Measurements from ENCODE around the gene GOT1.

Gene GOT1

GRCh38 chr10:99360934-99361333, 69.5 kb downstream of the GOT1 start:
- no peak for DNase-seq (ENCODE audit: low read depth in 1 of 2, low spot score in 1 of 2)

- DNase-seq (ENCODE audit: low read depth in 1 of 2, low spot score in 1 of 2): no peak
These were observed 72.3 kb downstream of the GOT1 start for GRCh38 chr10:99358101-99358500.

- DNase-seq (ENCODE audit: low read depth in 1 of 2, low spot score in 1 of 2): no peak
These were observed 72.7 kb downstream of the GOT1 start for GRCh38 chr10:99357691-99358090.

- no peak for DNase-seq (ENCODE audit: low read depth in 1 of 2, low spot score in 1 of 2)
These were observed 77.2 kb downstream of the GOT1 start for GRCh38 chr10:99353182-99353581.

- no peak for DNase-seq (ENCODE audit: low read depth in 1 of 2, low spot score in 1 of 2)
These were observed 82.8 kb downstream of the GOT1 start for GRCh38 chr10:99347672-99348071.

Data from activated T-helper 1 cell treated with anti-CD3 and anti-CD28 coated beads, Interleukin-2, amount 50 U/mL, for 16 hours (primary cell).